A549 (cell line): Measurements from ENCODE around the gene PILRA. TPM values are rescaled to one million over a fixed set of nuclear protein-coding genes. Genes with fewer than 3 reads are reported as not detected.

ENCODE experiments used
- ATAC-seq, 2 experiments: fragments of 200-7000 bp in 1 of 2; fragments of >200 bp in 1 of 2; cut with Nextera tagmentation in 1 of 2; cut with Tn5 transposase in 1 of 2; 3 replicates each; pipeline versions ENCODE4 v1.8.0 to v1.9.1; 2018 to 2020; ENCODE audit warnings: mild to moderate bottlenecking in 1 of 2, moderate library complexity in 1 of 2
- CTCF ChIA-PET: fragments of 300-600 bp; sonication (Branson Sonifier 250); formaldehyde crosslinking; extraction: SDS; loops from one replicate; lab custom pipeline; 2021; ENCODE audit warnings: antibody characterized with exemption, inconsistent platforms; lab: Yijun Ruan, JAX
- POLR2A ChIA-PET: fragments of 350-600 bp; formaldehyde crosslinking; extraction: SDS; loops from one replicate; lab custom pipeline; 2021; ENCODE audit warnings: antibody characterized with exemption, inconsistent platforms; lab: Yijun Ruan, JAX
- DNase-seq, 2 experiments: peaks; one replicate each; pipeline versions ENCODE4 v3.0.0 to v3.0.0-alpha.2; 2011 to 2016; ENCODE audit warnings: low read depth in 1 of 2, low spot score in 1 of 2
- FAIRE-seq: peaks from 2 replicates; lab custom pipeline; 2011; peaks lifted over from hg19 to GRCh38; lab: Jason Lieb, UNC
- H3K27ac ChIP-seq, 2 experiments: fragments of >200 bp; sonication (Bioruptor Twin); formaldehyde crosslinking; 3 replicates each; pipeline ENCODE4 v1.5.1; 2016 to 2017
- H3K4me1 ChIP-seq: fragments of >200 bp; sonication (Bioruptor Twin); formaldehyde crosslinking; 3 replicates; pipeline ENCODE4 v1.6.1; 2016
- H3K4me2 ChIP-seq: fragments of >200 bp; sonication (Bioruptor Twin); formaldehyde crosslinking; 3 replicates; pipeline ENCODE4 v1.6.1; 2016
- H3K4me3 ChIP-seq: fragments of >200 bp; sonication (Bioruptor Twin); formaldehyde crosslinking; 3 replicates; pipeline ENCODE4 v1.5.1; 2016
- H3K9me3 ChIP-seq: fragments of >200 bp; sonication (Bioruptor Twin); formaldehyde crosslinking; 3 replicates; pipeline ENCODE4 v1.6.1; 2016
- ATOH8 ChIP-seq: fragments of 250-450 bp; sonication (Bioruptor Pico); IDR thresholded peaks from 2 replicates; pipeline ENCODE4 v1.5.0; 2020; ENCODE audit warnings: low read depth, mild to moderate bottlenecking, moderate library complexity
- BCL3 ChIP-seq: fragments of >200 bp; sonication (Bioruptor Twin); formaldehyde crosslinking; IDR thresholded peaks from 3 replicates; pipeline ENCODE4 v1.6.1; 2016
- CHD4 ChIP-seq: fragments of 200-600 bp; sonication (generic); IDR thresholded peaks from 2 replicates; pipeline ENCODE4 v1.6.1; 2016; ENCODE audit warnings: antibody characterized with exemption, mild to moderate bottlenecking, borderline replicate concordance
- EHF ChIP-seq: fragments of 250-450 bp; sonication (Bioruptor Pico); IDR thresholded peaks from 2 replicates; pipeline ENCODE4 v1.5.0; 2020; ENCODE audit warnings: mild to moderate bottlenecking
- EHMT2 ChIP-seq: fragments of 200-600 bp; sonication (generic); IDR thresholded peaks from 2 replicates; pipeline ENCODE4 v1.6.1; 2016; ENCODE audit warnings: antibody characterized with exemption, low read depth, mild to moderate bottlenecking, moderate library complexity
- ELK1 ChIP-seq: fragments of 150-350 bp; IDR thresholded peaks from 2 replicates; pipeline ENCODE4 v1.6.1; 2014; ENCODE audit warnings: low read depth, mild to moderate bottlenecking, low read length
- GATA3 ChIP-seq: IDR thresholded peaks from 2 replicates; pipeline ENCODE4 v1.6.1; 2012; ENCODE audit warnings: borderline replicate concordance
- HDAC2 ChIP-seq: fragments of 200-600 bp; sonication (generic); IDR thresholded peaks from 2 replicates; pipeline ENCODE4 v1.6.1; 2016
- HES2 ChIP-seq: fragments of >200 bp; sonication (Bioruptor Twin); formaldehyde crosslinking; IDR thresholded peaks from 2 replicates; pipeline ENCODE4 v1.6.1; 2016
- HOXB5 ChIP-seq: fragments of 250-450 bp; sonication (Bioruptor Pico); IDR thresholded peaks from 2 replicates; pipeline ENCODE4 v1.5.0; 2020; ENCODE audit warnings: mild to moderate bottlenecking, moderate library complexity
- KDM5A ChIP-seq: fragments of 200-600 bp; sonication (generic); IDR thresholded peaks from 2 replicates; pipeline ENCODE4 v1.6.1; 2016; ENCODE audit warnings: antibody characterized with exemption, mild to moderate bottlenecking
- MAFK ChIP-seq: fragments of 450-650 bp; IDR thresholded peaks from 2 replicates; pipeline ENCODE4 v1.6.1; 2014; ENCODE audit not compliant: partially characterized antibody
- MAX ChIP-seq: IDR thresholded peaks from 2 replicates; pipeline ENCODE4 v1.6.1; 2012
- MAZ ChIP-seq: fragments of 150-350 bp; IDR thresholded peaks from 2 replicates; pipeline ENCODE4 v1.6.1; 2014; ENCODE audit warnings: antibody characterized with exemption, low read depth, low read length, borderline replicate concordance
- NFE2L2 ChIP-seq: fragments of 150-350 bp; conservative IDR thresholded peaks from 2 replicates; pipeline ENCODE4 v1.6.1; 2014; ENCODE audit warnings: low read length
- NPAS2 ChIP-seq: fragments of 250-450 bp; sonication (Bioruptor Pico); IDR thresholded peaks from 2 replicates; pipeline ENCODE4 v1.8.0; 2022; ENCODE audit warnings: mild to moderate bottlenecking, moderate library complexity, borderline replicate concordance
- PBX3 ChIP-seq: IDR thresholded peaks from 2 replicates; pipeline ENCODE4 v1.6.1; 2012
- POLR2AphosphoS2 ChIP-seq: conservative IDR thresholded peaks from 2 replicates; pipeline ENCODE4 v1.6.1; 2012; ENCODE audit warnings: low read length, improper control_type of control experiment, inconsistent platforms
- RAD21 ChIP-seq, 2 experiments: fragments of >200 bp in 1 of 2; sonication (Bioruptor Twin) in 1 of 2; formaldehyde crosslinking in 1 of 2; IDR thresholded peaks in 1 of 2; conservative IDR thresholded peaks in 1 of 2; 2 replicates in 1 of 2; 3 replicates in 1 of 2; pipeline ENCODE4 v1.6.1; 2012 to 2018; ENCODE audit warnings: inconsistent platforms in 1 of 2
- RNF2 ChIP-seq: fragments of 200-600 bp; sonication (generic); IDR thresholded peaks from 2 replicates; pipeline ENCODE4 v1.6.1; 2016; ENCODE audit warnings: low read depth, mild to moderate bottlenecking, antibody characterized with exemption, moderate library complexity, borderline replicate concordance
- SMC3 ChIP-seq: fragments of >200 bp; sonication (Bioruptor Twin); formaldehyde crosslinking; IDR thresholded peaks from 3 replicates; pipeline ENCODE4 v1.6.1; 2018; ENCODE audit warnings: inconsistent platforms
- SREBF2 ChIP-seq: fragments of 450-650 bp; IDR thresholded peaks from 2 replicates; pipeline ENCODE4 v1.6.1; 2014; ENCODE audit warnings: mild to moderate bottlenecking, moderate library complexity
- TP53 ChIP-seq: fragments of 250-450 bp; sonication (Bioruptor Pico); IDR thresholded peaks from 2 replicates; pipeline ENCODE4 v1.5.0; 2021; ENCODE audit warnings: mild to moderate bottlenecking, moderate library complexity
- USF2 ChIP-seq: fragments of 450-650 bp; IDR thresholded peaks from 2 replicates; pipeline ENCODE4 v1.6.1; 2014; ENCODE audit warnings: antibody characterized with exemption
- ZC3H11A ChIP-seq: fragments of 450-650 bp; IDR thresholded peaks from 2 replicates; pipeline ENCODE4 v1.6.1; 2014; ENCODE audit warnings: antibody characterized with exemption, mild to moderate bottlenecking
- ZFP36 ChIP-seq: fragments of 450-650 bp; IDR thresholded peaks from 2 replicates; pipeline ENCODE4 v1.6.1; 2014; ENCODE audit warnings: borderline replicate concordance; ENCODE audit not compliant: partially characterized antibody
- ZNF302 ChIP-seq: fragments of 250-450 bp; sonication (Bioruptor Pico); IDR thresholded peaks from 2 replicates; pipeline ENCODE4 v1.9.0; 2021; ENCODE audit warnings: inconsistent platforms, mild to moderate bottlenecking, moderate library complexity
- WGBS: methylation state at CpG from one replicate; pipeline ENCODE4 v1.1.6; 2017; ENCODE audit errors: missing lambda C conversion rate; 5-methylcytosine and 5-hydroxymethylcytosine counted together
- polyA plus RNA-seq, 4 experiments: library from polyadenylated mRNA; depleted of rRNA in 3 of 4; stranded (reverse); fragments of >200 nt; fragmentation: RNase III in 1 of 4; extraction: RNeasy Plus Mini Kit Qiagen cat#74134 plus additional on column Dnase treatment in 1 of 4; gene quantifications; 2 replicates in 3 of 4; 3 replicates in 1 of 4; pipeline ENCODE4 v1.2.3, GENCODE V29; 2011 to 2017

Gene PILRA
- polyA plus RNA-seq, 2 of the 4 experiments (the other 2 are of a cell fraction) = 3.3 to 3.4 TPM

- Histone ChIP-seq H3K4me3 (no peak overlapping the region), H3K27ac (no peak overlapping the region), H3K9me3 (no peaks in the 10 kb centered on the region), H3K4me1 (peaks cover 11% of the 10 kb centered on the region), H3K4me2 (no peak overlapping the region)
- CTCF ChIA-PET = interaction anchor here (0.8 to 2.0 kb wide), 9 partner anchors 14 to 214 kb away, joined by 3 to 9 read pairs (median 3); no protein-coding TSS in a partner anchor
- TF ChIP-seq ZNF302 = no peak
- TF ChIP-seq ATOH8 (CRISPR knock-in tag) = no peak
- no peak for ATAC-seq
- FAIRE-seq = no peak
- no peak for DNase-seq
- POLR2A ChIA-PET = interaction anchor here (0.7 kb wide), 1 partner anchor 29 kb away, joined by 3 read pairs; no protein-coding TSS in a partner anchor
Measured at GRCh38 chr7:100346921-100347320, 26.4 kb upstream of the PILRA start.

GRCh38 chr7:100348805-100349204 lies 24.5 kb upstream of the PILRA start:
- no peak overlapping the region for H3K4me2 ChIP-seq
- TF ChIP-seq ELK1 (no peak), MAZ (no peak), RNF2 (no peak), POLR2AphosphoS2 (no peak), USF2 (no peak), GATA3 (no peak), NPAS2 (CRISPR knock-in tag) (no peak), HOXB5 (CRISPR knock-in tag) (no peak), ZNF302 (no peak), TP53 (CRISPR knock-in tag) (no peak), HDAC2 (no peak), ZC3H11A (no peak), SMC3 (no peak), EHF (CRISPR knock-in tag) (no peak), NFE2L2 (no peak)
- ChIA-PET POLR2A (no interaction called here), CTCF (interaction anchor here (1.3 to 2.0 kb wide), 2 partner anchors 76 to 217 kb away, joined by 4 to 5 read pairs; no protein-coding TSS in a partner anchor)
- H3K4me1 ChIP-seq = peaks cover 11% of the 10 kb centered on the region
- no peaks in the 10 kb centered on the region for H3K9me3 ChIP-seq
- no peak overlapping the region for H3K27ac ChIP-seq
- FAIRE-seq (no peak), DNase-seq (no peak), ATAC-seq (no peak)
- no peak overlapping the region for H3K4me3 ChIP-seq

GRCh38 chr7:100349757-100350156 lies 23.5 kb upstream of the PILRA start:
- Histone ChIP-seq H3K4me1 (peaks cover 3% of the 10 kb centered on the region), H3K9me3 (no peaks in the 10 kb centered on the region), H3K4me2 (no peak overlapping the region), H3K4me3 (no peak overlapping the region), H3K27ac (no peak overlapping the region)
- ChIA-PET POLR2A (no interaction called here), CTCF (interaction anchor here (0.5 to 1.3 kb wide), 2 partner anchors 78 to 218 kb away, joined by 3 to 4 read pairs; no protein-coding TSS in a partner anchor)
- WGBS = 92% methylated on average over 6 of the region's 6 CpGs
- DNase-seq (no peak), FAIRE-seq (no peak), ATAC-seq (no peak)
- TF ChIP-seq TP53 (CRISPR knock-in tag) = no peak
- TF ChIP-seq ELK1 = no peak
- TF ChIP-seq POLR2AphosphoS2 = no peak
- no peak for TF ChIP-seq RAD21 (conservative IDR thresholded peaks at IDR 0.05 in 1 of 2, IDR thresholded peaks at IDR 0.05 in 1 of 2)
- no peak for TF ChIP-seq HOXB5 (CRISPR knock-in tag)
- TF ChIP-seq RNF2 = no peak
- TF ChIP-seq HDAC2 = no peak
- TF ChIP-seq HES2 = no peak
- no peak for TF ChIP-seq EHF (CRISPR knock-in tag)
- TF ChIP-seq EHMT2 = no peak
- no peak for TF ChIP-seq KDM5A
- no peak for TF ChIP-seq CHD4
- no peak for TF ChIP-seq MAX
- TF ChIP-seq MAFK = no peak
- TF ChIP-seq SREBF2 = no peak
- no peak for TF ChIP-seq BCL3
- no peak for TF ChIP-seq ZFP36
- no peak for TF ChIP-seq PBX3
